Measurements from ENCODE around the gene POT1.

POT1 gene

GRCh38 chr7:124909808-124910207 lies 19.8 kb downstream of the POT1 start:
- peak; percentile 58 for FAIRE-seq

GRCh38 chr7:124908259-124908658 lies 21.4 kb downstream of the POT1 start:
- FAIRE-seq = no peak

- FAIRE-seq = no peak
Measured at GRCh38 chr7:124907490-124907889, 22.1 kb downstream of the POT1 start.

GRCh38 chr7:124898531-124898930 lies 31.1 kb downstream of the POT1 start:
- FAIRE-seq = no peak

- FAIRE-seq = peak; percentile 25
Measured at GRCh38 chr7:124896001-124896400, 33.6 kb downstream of the POT1 start.

GRCh38 chr7:124893140-124893827 lies 36.3 kb downstream of the POT1 start:
- peak; percentile 30 for FAIRE-seq

- no peak for FAIRE-seq
Measured at GRCh38 chr7:124887247-124887646, 42.4 kb downstream of the POT1 start.

- no peak for FAIRE-seq
Measured at GRCh38 chr7:124881981-124882380, 47.6 kb downstream of the POT1 start.

GRCh38 chr7:124879771-124880170 lies 49.9 kb downstream of the POT1 start:
- FAIRE-seq = no peak

GRCh38 chr7:124879103-124879502 lies 50.5 kb downstream of the POT1 start:
- FAIRE-seq = no peak

- FAIRE-seq = no peak
Measured at GRCh38 chr7:124874644-124875163, 54.9 kb downstream of the POT1 start.

GRCh38 chr7:124857672-124858235 lies 71.9 kb downstream of the POT1 start:
- FAIRE-seq = no peak

GRCh38 chr7:124856299-124856888 lies 73.2 kb downstream of the POT1 start:
- peak; percentile 94 for FAIRE-seq

- FAIRE-seq = no peak
Measured at GRCh38 chr7:124843336-124843735, 86.3 kb downstream of the POT1 start.

GRCh38 chr7:124840435-124840834 lies 89.2 kb downstream of the POT1 start:
- FAIRE-seq = peak; percentile 88

- no peak for FAIRE-seq
Measured at GRCh38 chr7:124839687-124840086, 89.9 kb downstream of the POT1 start.

GRCh38 chr7:124836173-124836572 lies 93.5 kb downstream of the POT1 start:
- FAIRE-seq = no peak

GRCh38 chr7:124818807-124819206 lies 110.8 kb downstream of the POT1 start:
- no peak for FAIRE-seq

- FAIRE-seq = no peak
Measured at GRCh38 chr7:124813994-124814798, 115.4 kb downstream of the POT1 start.

GRCh38 chr7:124812764-124813163 lies 116.9 kb downstream of the POT1 start:
- no peak for FAIRE-seq

- FAIRE-seq = no peak
Measured at GRCh38 chr7:124811341-124811740, 118.3 kb downstream of the POT1 start.

GRCh38 chr7:124810605-124811004 lies 119.0 kb downstream of the POT1 start:
- no peak for FAIRE-seq

GRCh38 chr7:124808206-124808605 lies 121.4 kb downstream of the POT1 start:
- no peak for FAIRE-seq

Measured in G401.6 (cell line).